GM10266 (cell line): Measurements from ENCODE around the gene KCNIP4.

Experiments used
- DNase-seq: peaks from one replicate; pipeline ENCODE4 v3.0.0; 2012; ENCODE audit errors: extremely low spot score
- TF ChIP-seq, protein P1 (sequence below): IDR thresholded peaks from 2 replicates; pipeline ENCODE4 v1.5.1; 2012; ENCODE audit warnings: mild to moderate bottlenecking, low read depth; ENCODE audit not compliant: control insufficient read depth, insufficient read depth; ENCODE audit errors: missing control alignments

Gene KCNIP4

DNA sequence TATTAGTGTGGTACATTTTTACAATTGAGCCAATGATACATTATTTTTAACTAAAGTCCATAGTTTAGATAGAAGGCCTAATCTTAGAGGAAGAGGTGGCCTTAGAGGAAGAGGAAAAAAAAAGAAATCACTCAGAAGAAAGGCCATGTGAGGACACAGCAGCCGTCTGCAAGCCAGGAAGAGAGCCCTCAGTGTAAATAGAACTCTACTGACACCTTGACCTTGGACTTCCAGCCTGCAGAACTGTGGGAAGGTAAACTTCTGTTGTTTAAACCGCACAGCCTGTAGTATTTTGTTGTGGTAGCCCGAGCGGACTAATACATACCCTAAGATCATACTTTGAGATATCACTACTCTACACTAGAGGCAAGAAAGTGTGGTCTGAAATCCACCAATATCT is 5.1 kb upstream of the KCNIP4 start:
- TF ChIP-seq, protein P1, sequence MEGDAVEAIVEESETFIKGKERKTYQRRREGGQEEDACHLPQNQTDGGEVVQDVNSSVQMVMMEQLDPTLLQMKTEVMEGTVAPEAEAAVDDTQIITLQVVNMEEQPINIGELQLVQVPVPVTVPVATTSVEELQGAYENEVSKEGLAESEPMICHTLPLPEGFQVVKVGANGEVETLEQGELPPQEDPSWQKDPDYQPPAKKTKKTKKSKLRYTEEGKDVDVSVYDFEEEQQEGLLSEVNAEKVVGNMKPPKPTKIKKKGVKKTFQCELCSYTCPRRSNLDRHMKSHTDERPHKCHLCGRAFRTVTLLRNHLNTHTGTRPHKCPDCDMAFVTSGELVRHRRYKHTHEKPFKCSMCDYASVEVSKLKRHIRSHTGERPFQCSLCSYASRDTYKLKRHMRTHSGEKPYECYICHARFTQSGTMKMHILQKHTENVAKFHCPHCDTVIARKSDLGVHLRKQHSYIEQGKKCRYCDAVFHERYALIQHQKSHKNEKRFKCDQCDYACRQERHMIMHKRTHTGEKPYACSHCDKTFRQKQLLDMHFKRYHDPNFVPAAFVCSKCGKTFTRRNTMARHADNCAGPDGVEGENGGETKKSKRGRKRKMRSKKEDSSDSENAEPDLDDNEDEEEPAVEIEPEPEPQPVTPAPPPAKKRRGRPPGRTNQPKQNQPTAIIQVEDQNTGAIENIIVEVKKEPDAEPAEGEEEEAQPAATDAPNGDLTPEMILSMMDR, result no peak
- no peak for DNase-seq

DNA sequence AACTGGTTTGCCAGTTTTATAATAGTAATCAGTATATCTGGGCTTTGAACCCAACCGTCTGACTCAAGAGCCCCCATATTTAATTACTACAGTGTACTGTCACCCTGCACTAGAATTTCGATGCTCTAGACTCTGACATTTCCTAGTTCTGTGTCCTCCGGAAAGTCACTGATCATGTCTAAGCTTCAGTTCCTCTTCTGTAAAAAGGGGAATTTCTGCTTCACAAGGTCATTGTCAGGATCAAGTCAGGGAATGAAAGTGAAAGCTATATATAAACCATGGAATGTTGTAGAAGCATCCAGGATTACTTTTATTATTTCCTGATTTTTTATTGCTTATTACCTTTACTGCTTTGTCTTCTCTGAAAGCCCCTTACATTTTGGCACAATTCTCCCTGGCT is 4.0 kb upstream of the KCNIP4 start:
- DNase-seq, result no peak
- TF ChIP-seq, protein P1, result no peak

DNA sequence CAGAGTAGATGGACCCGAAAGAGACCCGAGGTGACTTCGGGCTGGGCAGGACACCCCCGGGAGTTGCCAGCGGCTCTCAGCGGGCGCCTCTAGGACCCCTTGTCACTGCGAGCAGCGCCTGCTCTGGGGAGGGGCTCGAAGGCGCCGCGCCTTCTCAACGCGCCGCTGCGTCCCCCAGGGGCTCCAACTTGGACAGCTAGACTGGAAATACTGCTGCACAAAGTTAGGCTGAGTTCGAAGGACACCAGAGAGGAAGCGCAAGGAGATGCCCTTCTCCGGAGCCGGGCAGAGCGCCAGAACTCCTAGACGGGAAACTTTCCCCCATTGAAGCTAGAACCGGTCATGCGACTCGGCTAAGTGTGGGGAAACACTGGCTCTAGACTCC is 493 bp upstream of the KCNIP4 start:
- no peak for DNase-seq
- TF ChIP-seq, protein P1, result no peak

DNA sequence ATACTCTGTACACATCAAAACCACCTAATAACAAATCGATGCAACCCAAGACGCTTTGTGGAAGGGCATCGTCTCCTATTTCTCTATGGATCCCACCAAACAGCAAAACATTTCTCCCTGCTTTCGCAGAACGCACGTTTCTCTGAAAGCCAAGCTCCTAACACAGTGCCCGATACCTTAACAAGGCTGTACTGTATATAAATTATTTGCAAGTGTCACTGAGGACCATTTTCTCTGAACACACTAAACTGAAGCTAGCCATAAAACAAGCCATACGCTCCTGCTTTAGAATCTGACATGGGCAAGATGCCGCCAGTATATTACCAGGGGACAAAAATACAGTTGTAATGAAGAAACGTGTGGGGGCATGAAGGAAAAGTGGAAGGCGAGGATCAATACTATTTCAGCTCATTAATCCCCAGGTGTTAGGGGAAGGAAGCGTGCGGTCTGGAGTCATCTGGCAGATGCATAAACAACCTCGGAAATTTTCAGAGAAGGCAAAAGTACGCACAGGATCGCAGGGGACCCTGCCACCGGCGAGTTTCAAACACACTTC is 703 bp downstream of the KCNIP4 start:
- TF ChIP-seq, protein P1, result no peak
- DNase-seq, result no peak

DNA sequence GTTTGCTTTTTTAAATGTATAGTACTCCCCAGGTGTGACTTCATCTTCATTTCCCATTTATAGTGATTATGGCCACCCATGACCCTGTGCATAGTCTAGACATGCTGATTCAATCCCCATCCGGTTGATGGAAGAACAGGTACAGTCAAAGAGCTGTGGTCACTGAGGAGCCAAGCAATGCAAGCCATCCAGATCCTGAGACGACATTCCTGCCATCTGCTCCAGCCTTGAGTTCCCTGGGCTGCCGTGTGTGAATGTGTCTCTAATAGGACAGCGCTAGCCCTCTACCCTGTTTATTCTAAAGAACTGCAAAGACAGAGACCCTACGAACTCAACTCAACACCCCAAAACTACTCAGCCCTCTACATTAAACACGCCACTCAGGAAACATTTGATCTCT is 1.7 kb downstream of the KCNIP4 start:
- no peak for DNase-seq
- TF ChIP-seq, protein P1, result no peak

DNA sequence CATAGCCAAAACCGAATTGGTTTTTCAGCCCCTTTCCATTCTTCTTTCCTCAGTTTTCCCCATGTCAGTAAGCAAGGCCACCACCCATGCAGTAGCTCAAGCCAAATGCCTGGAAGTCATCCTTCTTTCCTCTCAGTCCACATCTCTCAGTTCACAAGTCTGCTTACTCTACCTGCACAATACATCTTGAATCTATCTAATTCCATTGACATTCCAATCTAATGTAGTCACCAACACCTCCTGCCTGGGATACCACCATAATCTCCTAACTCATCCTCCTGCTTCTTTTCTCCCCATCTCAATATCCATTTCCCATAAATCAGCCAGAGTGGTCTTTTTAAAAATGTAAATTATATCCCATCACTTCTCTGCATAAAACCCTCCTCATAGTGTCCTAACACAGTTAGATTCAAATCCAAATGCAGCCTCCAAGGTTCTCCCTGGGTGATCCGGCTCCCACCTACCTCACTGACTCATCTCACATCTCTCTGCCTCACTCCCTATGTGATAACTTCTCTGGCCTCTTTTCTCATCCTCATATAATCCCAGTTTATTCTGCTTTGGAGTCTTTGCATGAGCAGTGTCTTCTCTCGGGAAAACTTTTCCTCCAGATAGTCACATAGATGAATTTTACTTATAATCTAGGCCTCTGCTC is 26.9 kb downstream of the KCNIP4 start:
- TF ChIP-seq, protein P1, result no peak
- DNase-seq, result no peak

DNA sequence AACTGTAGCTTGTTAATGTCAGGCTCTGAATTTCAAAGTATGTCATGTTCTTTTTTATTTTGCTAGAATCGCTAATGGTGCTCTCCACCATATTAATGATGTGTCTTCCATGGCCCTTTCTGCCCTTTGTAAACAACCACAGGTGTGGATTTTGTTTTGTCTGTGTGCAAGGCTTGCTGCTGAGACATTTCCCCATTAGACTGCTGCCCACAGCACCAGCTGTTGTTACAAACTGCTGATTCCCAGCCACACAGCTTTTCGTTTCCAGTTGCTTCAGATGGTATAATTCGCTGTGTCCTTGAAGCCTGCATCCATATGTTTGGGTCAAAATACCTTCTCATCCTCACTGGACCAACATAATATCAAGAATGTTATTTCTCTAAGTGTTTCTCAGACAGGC is 32.8 kb downstream of the KCNIP4 start:
- TF ChIP-seq, protein P1, result no peak
- DNase-seq, result no peak
